Activated CD8-positive, alpha-beta T cell treated with anti-CD3 and anti-CD28 coated beads, Interleukin-2, amount 10 ng/mL, durations not matched to agents 7 days and 5 days (primary cell): ENCODE results near the gene SLC51A. TPM values are rescaled to one million over a fixed set of nuclear protein-coding genes. Genes with fewer than 3 reads are reported as not detected.
"Not testable (repeated sequence)": the region's sequence is repeated elsewhere in the genome, so short reads cannot be mapped to it uniquely, and the experiment has no call there.

Experiments
- ATAC-seq: fragments of 150-1000 bp; cut with Tn5 transposase; one replicate; pipeline ENCODE4 v1.10.0; 2021; ENCODE audit warnings: moderate library complexity
- CTCF ChIA-PET: fragments of 350-600 bp; sonication (Branson Sonifier 250); formaldehyde crosslinking; loops from one replicate; lab custom pipeline; 2021; ENCODE audit warnings: antibody characterized with exemption; lab: Charles Lee
- POLR2A ChIA-PET: fragments of 350-600 bp; sonication (Branson Sonifier 250); formaldehyde crosslinking; loops from one replicate; lab custom pipeline; 2021; ENCODE audit warnings: antibody characterized with exemption; lab: Charles Lee
- DNase-seq: peaks from one replicate; pipeline ENCODE4 v3.0.0-alpha.2; 2020
- H3K27ac Mint-ChIP-seq: one replicate; pipeline ENCODE4 v1.8.0; 2021; ENCODE audit warnings: mild to moderate bottlenecking, mixed read lengths
- H3K27me3 Mint-ChIP-seq: one replicate; pipeline ENCODE4 v1.8.0; 2021; ENCODE audit warnings: low read depth, mixed read lengths
- H3K36me3 Mint-ChIP-seq: one replicate; pipeline ENCODE4 v1.8.0; 2021; ENCODE audit warnings: low read depth, mixed read lengths
- H3K4me1 Mint-ChIP-seq: one replicate; pipeline ENCODE4 v1.8.0; 2021; ENCODE audit warnings: low read depth, mixed read lengths
- H3K4me3 Mint-ChIP-seq: one replicate; pipeline ENCODE4 v1.8.0; 2021; ENCODE audit warnings: mild to moderate bottlenecking, mixed read lengths
- H3K9me3 Mint-ChIP-seq: one replicate; pipeline ENCODE4 v1.8.0; 2022; ENCODE audit warnings: mixed read lengths; ENCODE audit not compliant: insufficient read depth
- total RNA-seq, 2 experiments: library from RNA; stranded (reverse); gene quantifications; one replicate each; pipeline ENCODE4 v1.2.3, GENCODE V29; 2021

SLC51A gene
- total RNA-seq, 2 experiments from 2014 or later, result not detected

DNA sequence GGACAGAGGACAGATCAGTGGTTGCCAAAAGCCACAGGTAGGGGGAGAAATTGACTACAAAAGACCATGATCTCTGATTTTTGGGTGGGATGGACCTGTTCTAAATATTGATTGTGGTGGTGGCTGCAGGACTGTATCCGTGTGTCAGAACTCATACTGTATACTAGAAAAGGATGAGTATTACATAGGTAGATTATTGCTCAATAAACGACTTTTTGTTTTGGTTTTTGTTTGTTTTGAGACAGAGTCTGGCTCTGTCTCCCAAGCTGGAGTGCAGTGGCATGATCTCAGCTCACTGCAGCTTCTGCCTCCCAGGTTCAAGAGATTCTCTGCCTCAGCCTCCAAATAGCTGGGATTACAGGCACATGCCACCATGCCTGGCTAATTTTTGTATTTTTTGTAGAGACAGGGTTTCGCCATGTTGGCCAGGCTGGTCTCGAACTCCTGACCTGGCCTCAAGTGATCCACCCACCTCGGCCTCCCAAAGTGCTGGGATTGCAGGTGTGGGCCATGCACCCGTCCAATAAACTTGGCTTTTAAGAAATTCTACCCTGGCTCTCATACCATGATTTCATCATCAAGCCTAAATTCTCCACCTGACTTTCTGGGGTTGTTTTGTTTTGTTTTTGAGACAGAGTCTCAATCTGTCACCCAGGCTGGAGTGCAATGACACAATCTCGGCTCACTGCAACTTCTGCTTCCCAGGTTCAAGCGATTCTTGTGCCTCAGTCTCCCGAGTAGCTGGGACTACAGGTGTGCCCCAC is 10.7 kb upstream of the SLC51A start:
- H3K9me3 Mint-ChIP-seq, H3K27ac Mint-ChIP-seq, ATAC-seq, H3K4me3 Mint-ChIP-seq, POLR2A ChIA-PET, DNase-seq, H3K36me3 Mint-ChIP-seq: not testable (repeated sequence)
- CTCF ChIA-PET, result interaction anchor here (0.8 to 2.1 kb wide), 2 partner anchors 18 to 132 kb away, joined by 3 to 5 read pairs; no protein-coding TSS in a partner anchor
- peaks cover 25% of the 10 kb centered on the region for H3K27me3 Mint-ChIP-seq
- H3K4me1 Mint-ChIP-seq, result peaks cover 13% of the 10 kb centered on the region

DNA sequence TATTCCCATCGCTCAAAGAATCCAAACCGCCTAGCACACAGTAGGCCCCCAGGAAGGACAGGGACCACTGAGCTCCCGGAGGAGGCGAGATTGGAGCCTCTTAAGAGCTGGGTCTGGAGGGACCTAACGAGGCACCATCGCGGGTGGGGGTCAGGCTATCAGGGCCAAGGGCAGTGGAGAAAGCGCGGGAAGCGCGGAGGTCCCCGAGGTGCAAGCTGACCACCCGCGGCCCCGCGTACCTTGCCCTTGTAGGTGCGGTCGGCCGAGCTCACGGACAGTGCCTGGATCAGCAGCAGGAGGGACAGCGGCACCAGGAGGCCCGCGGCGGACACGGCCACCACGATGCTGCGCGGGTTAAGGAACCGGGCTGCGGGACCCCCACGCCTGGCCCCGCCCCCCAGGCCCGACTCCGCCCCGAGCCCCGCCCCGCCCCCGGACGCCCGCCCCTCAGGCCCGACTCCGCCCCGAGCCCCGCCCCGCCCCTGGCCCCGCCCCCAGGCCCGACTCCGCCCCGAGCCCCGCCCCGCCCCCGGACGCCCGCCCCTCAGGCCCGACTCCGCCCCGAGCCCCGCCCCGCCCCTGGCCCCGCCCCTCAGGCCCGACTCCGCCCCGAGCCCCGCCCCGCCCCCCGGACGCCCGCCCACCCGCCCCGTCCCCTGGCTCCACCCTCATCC is 9.0 kb upstream of the SLC51A start:
- no peak overlapping the region for H3K27ac Mint-ChIP-seq
- peaks cover 25% of the 10 kb centered on the region for H3K27me3 Mint-ChIP-seq
- DNase-seq, result no peak
- H3K4me3 Mint-ChIP-seq, result peak overlapping the region; percentile 80
- ChIA-PET CTCF (interaction anchor here (1.2 kb wide), 1 partner anchor 184 kb away, joined by 3 read pairs; no protein-coding TSS in a partner anchor), POLR2A (interaction anchor here (1.0 kb wide), 1 partner anchor 361 kb away, joined by 3 read pairs; the partner anchor contains the start of genes FBXO45 and WDR53)
- no peaks in the 10 kb centered on the region for H3K9me3 Mint-ChIP-seq
- peak; percentile 47 for ATAC-seq
- no peaks in the 10 kb centered on the region for H3K36me3 Mint-ChIP-seq
- peaks cover 13% of the 10 kb centered on the region for H3K4me1 Mint-ChIP-seq

DNA sequence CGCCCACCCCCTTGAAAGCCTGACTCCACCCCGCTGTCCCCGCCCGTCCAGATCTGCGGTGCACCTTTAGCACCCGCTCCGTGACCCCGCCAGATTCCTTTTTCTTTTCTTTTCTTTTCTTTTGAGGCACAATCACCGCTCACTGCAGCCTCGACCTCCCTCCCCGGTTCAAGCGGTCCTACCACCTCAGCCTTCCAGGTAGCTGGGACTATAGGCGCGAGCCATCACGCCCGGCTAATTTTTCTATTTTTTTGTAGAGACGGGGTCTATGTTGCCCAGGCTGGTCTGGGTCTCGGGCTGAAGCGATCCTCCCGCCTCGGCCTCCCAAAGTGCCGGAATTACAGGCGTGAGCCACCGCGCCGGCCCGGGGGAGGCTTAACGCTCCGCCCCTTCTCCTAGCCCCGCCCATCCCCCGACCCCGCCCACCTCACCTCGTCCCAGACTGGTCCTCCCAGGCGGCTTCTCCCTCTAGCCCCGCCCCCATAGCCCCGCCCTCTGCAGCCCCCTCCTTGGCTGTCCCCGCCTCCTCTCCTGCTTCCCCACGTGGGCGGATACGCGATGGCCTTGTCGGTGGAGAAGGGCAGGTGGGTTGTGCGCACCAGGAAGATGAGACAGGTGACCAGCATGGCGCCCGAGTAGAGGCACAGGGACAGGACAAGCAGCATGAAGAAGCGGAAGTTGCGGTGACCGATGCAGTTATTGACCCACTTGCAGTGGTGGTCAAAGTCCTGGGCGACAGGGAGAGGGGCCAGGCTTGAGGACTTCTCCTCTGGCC is 8.3 kb upstream of the SLC51A start:
- POLR2A ChIA-PET, result no interaction called here
- ATAC-seq (peak; percentile 80), DNase-seq (peak; percentile 73)
- Mint-ChIP-seq H3K27me3 (peaks cover 23% of the 10 kb centered on the region), H3K9me3 (no peaks in the 10 kb centered on the region), H3K27ac (peak overlapping the region; percentile 30), H3K36me3 (no peaks in the 10 kb centered on the region), H3K4me3 (peak overlapping the region; percentile 80), H3K4me1 (peaks cover 12% of the 10 kb centered on the region)
- CTCF ChIA-PET, result no interaction called here

DNA sequence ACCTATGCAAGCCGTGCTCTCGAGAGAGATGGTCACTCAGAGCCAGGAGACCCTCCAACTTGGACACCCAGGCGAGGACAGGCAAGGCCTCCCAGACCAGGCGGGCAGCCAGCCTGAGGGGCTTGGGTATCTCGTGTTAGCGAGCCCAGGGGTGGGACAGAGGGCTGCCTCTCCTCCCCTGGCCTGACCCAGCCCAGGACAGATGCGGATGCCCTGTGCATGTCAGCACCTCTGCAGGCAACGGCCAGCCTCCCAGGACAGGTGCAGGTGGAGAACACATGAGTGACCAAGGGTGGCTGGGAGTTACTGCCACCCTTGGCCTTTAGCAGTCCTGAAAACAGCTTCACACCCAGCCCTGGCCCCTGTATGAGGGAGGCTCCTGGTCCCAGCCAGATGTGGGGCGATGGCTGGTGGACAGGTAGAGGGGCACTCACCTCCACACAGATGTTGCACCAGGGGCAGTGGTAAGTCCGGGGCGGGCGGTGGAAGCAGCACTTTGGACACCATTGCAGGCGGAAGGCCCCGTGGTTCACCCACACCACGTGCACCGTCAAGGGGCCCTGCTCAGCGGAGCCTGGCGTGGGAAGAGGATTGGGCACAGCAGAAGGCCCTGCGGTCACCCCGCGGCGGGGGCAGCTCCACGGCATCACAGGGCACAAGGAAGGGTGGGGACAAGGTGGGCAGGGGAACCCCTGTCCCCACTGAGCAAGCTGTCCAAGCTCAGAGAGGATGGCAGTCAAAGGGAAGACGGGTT is 7.2 kb upstream of the SLC51A start:
- no peaks in the 10 kb centered on the region for H3K36me3 Mint-ChIP-seq
- H3K27ac Mint-ChIP-seq, result no peak overlapping the region
- POLR2A ChIA-PET, result no interaction called here
- no peaks in the 10 kb centered on the region for H3K9me3 Mint-ChIP-seq
- peaks cover 12% of the 10 kb centered on the region for H3K4me1 Mint-ChIP-seq
- CTCF ChIA-PET, result no interaction called here
- peaks cover 18% of the 10 kb centered on the region for H3K27me3 Mint-ChIP-seq
- DNase-seq (no peak), ATAC-seq (no peak)
- H3K4me3 Mint-ChIP-seq, result peak overlapping the region; percentile 80

DNA sequence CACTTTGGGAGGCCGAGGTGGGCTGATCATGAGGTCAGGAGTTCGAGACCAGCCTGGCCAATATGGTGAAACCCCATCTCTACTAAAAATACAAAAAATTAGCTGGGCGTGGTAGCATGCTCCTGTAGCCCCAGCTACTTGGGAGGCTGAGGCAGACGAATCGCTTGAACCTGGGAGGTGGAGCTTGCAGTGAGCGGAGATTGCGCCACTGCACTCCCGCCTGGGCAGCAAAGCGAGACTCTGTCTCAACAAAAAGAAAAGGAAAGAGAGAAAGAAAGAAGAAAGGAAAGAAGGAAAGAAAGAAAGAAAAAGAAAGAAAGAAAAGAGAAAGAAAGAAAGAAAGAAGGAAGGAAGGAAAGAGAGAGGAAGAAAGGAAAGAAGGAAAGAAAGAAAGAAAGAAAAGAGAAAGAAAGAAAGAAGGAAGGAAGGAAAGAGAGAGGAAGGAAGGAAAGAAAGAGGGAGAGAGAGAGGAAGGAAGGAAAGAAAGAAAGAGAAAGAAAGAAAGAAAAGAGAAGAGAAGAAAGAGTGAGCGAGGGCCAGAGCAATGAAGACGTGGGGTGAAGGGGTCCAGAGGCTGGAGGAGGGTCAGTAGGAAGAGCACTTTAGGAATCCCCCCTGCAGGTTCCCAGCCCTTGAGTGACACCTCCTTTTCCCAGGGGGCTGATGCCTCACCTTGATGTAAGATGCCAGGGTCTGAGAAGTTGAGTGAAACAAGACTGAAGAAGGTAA is 6.2 kb upstream of the SLC51A start:
- H3K4me3 Mint-ChIP-seq, CTCF ChIA-PET, ATAC-seq, H3K9me3 Mint-ChIP-seq, H3K27ac Mint-ChIP-seq, DNase-seq, POLR2A ChIA-PET, H3K36me3 Mint-ChIP-seq: not testable (repeated sequence)
- H3K4me1 Mint-ChIP-seq, result peaks cover 12% of the 10 kb centered on the region
- peaks cover 11% of the 10 kb centered on the region for H3K27me3 Mint-ChIP-seq

DNA sequence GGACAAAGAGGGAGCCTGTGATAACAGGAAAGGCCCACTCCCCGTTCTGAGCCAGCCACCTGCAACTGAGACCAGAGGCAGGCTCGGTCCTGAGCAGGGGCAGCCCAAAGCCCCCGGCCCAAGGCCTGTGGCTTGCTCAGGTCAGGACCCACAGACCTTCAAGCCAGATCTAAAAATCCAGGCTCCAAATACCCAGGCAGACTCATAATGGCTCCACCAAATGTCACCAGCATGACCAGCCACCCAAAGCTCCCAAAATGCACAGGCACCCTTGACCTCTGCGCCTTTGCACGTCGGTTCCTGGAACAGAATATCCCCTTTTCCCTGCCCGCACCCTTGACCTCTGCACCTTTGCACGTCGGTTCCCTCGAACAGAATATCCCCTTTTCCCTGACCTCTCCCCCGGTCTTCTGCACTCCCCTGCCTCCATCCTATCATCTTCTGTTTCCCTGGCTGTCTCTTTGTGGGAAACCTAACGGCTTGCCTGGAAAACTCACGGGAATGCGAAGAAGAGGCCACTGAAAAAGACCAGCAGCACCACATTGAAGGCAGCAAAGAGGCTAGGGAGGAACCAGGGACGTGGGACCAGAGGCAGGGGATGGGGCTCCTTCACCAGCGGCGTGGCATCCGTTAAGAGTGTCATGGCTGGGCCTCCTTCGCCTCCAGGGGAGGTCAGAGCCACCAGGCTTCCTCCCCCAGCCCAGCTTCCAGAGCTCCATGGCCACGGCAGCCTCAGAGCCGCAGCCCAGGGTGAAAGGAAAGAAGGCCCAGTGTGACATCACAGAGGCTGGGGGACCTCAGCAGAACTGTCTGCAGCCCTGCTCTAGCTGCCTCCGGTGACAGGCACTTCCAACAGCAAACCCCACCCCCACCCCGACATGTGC is 5.4 kb upstream of the SLC51A start, which contains the start of gene ZDHHC19:
Gene ZDHHC19 (minus strand): TSS at position 728 of the 884 bp plus-strand sequence. CDS start 85 bp downstream, at position 643.
- Mint-ChIP-seq H3K27me3 (peaks cover 8% of the 10 kb centered on the region), H3K36me3 (no peaks in the 10 kb centered on the region), H3K4me1 (peaks cover 12% of the 10 kb centered on the region), H3K4me3 (no peak within 1 kb of the TSS), H3K27ac (no peak within 1 kb of the TSS), H3K9me3 (no peaks in the 10 kb centered on the region)
- ATAC-seq (no peak), DNase-seq (no peak)
- ChIA-PET CTCF (no interaction called here), POLR2A (no interaction called here)

DNA sequence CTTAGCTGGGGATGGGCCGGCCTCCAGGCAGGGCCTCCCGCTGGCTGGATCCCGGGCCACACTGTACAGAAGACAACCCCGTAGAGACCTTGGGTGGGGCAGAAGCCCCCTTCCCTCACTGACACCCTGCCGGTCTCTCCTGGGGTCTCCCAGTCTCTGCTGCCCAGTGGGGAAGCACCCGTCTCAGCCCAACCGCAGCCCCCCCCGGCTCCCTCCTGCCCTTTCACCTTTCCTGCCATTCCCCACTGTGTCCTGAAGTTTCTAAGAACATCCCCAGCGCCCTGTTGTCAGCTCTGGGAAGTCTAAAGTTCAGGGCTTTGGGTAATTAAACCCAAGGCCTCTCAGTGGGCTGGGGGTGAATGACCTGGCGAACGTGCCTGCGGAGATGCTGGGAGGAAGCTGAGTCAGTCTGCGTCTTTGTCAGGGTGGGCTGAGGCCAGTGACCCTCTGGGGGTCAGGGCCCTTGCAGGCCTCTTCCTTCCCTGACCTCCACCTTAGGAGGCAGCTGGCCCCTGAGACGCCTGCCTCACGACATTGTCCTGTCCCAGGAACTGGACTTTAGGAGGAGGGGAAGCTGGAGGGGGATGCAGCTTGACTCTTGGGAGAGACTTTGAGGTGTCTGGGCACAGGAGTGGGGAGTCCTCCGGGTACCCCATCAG is 1.4 kb upstream of the SLC51A start:
- CTCF ChIA-PET, result interaction anchor here (0.7 kb wide), 3 partner anchors 14 to 341 kb away, joined by 3 to 4 read pairs (median 3); no protein-coding TSS in a partner anchor
- no peak overlapping the region for H3K27ac Mint-ChIP-seq
- no peak overlapping the region for H3K4me3 Mint-ChIP-seq
- H3K36me3 Mint-ChIP-seq, result no peaks in the 10 kb centered on the region
- H3K27me3 Mint-ChIP-seq, result peaks cover 2% of the 10 kb centered on the region
- DNase-seq (no peak), ATAC-seq (no peak)
- POLR2A ChIA-PET, result interaction anchor here (0.6 kb wide), 1 partner anchor 887 kb away, joined by 3 read pairs; no protein-coding TSS in a partner anchor
- H3K9me3 Mint-ChIP-seq, result no peaks in the 10 kb centered on the region
- H3K4me1 Mint-ChIP-seq, result peaks cover 19% of the 10 kb centered on the region

DNA sequence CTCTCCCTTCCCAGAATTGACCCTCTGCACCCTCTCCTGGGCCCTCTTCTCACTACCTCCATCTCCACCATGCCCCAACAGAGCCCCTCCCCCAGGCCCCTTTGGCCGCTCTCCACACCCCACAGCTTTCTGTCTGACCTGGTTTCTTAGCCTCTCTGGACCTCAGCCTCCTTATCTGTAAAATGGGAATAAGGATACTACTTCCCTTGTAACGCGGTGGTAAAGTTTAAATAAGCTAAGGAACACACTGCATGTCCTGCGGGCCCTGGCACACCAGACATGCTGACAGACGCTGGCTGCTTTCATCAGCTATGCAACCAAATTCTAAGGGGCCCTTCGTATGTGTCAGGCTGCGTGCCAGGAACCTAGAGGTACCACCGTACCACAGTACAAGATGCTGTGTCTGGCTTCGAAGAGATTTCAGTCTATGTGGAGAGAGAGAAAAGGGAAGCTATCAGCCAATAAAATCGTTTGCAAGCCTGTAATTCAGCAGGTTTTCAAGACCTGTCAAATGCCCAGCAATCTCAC is 777 bp upstream of the SLC51A start:
- no peaks in the 10 kb centered on the region for H3K9me3 Mint-ChIP-seq
- H3K27ac Mint-ChIP-seq, result no peak overlapping the region
- ATAC-seq (no peak), DNase-seq (no peak)
- CTCF ChIA-PET, result interaction anchor here (0.7 kb wide), 1 partner anchor 144 kb away, joined by 3 read pairs; no protein-coding TSS in a partner anchor
- no peaks in the 10 kb centered on the region for H3K36me3 Mint-ChIP-seq
- H3K27me3 Mint-ChIP-seq, result peaks cover 1% of the 10 kb centered on the region
- peaks cover 20% of the 10 kb centered on the region for H3K4me1 Mint-ChIP-seq
- POLR2A ChIA-PET, result no interaction called here
- no peak overlapping the region for H3K4me3 Mint-ChIP-seq

DNA sequence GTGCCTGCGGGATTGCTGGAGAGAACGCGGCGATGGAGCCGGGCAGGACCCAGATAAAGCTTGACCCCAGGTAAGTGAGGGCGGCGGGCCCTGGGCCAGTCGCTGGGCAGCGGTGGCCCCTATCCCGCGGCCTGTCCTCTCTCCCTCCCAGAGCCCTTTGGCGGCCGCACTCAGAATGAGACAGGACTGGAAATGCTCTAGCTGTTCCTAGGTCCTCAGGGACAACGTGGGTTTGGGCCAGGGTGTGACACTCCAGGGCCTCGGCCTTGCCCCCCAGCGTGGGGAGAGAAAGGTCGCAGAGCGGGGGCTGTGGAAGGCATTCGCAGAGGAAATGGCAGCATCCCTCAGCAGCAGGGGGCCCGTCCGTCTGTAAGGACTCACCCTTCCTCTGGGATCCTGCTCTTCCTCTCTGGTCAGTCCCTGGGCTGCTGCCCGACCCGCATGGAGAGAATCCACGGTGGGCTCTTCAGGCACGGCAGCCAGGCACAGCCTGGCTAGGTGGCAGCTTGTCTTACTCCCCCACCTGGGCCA is 412 bp downstream of the SLC51A start:
- Mint-ChIP-seq H3K27me3 (no peaks in the 10 kb centered on the region), H3K36me3 (no peaks in the 10 kb centered on the region), H3K4me1 (peaks cover 20% of the 10 kb centered on the region), H3K9me3 (no peaks in the 10 kb centered on the region), H3K27ac (no peak overlapping the region), H3K4me3 (no peak overlapping the region)
- DNase-seq, result no peak
- CTCF ChIA-PET, result no interaction called here
- POLR2A ChIA-PET, result no interaction called here
- no peak for ATAC-seq
